ENCODE results near the gene MYLK4. TPM values are rescaled to one million over a fixed set of nuclear protein-coding genes. Genes with fewer than 3 reads are reported as not detected.

The MYLK4 gene
- total and polyA plus RNA-seq, 2 of the 13 experiments (the other 11 are each of a cell fraction or from before 2014, with no cell fraction given): 0.26 to 0.29 TPM

DNA sequence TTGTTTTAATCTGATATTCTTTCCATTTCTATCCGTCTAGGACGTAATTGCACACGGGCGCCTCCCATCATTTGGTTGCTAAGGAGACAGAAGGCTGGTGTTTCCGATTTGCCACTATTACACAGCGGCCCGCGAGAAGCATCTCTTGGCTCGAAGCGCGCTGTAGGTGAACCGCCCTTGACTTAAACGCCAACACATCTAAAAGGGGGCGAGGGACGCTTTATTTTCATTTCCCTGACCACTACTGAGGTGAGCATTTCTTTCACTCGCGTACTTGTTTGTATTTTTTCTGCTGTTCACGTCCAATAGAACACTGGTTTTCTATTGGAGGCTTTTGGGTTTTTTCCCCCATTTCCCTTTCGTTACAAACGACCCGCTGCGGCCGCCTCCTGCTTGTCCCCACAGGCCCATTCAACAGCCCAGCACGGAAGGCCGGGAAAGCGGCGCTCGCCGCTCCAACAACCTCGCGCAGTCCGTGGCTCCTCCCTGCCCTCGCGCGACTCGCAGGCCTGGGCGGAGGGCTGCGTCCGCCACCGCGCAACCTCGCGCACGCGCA lies 14.0 kb upstream of the MYLK4 start (continued):
- TF ChIP-seq, protein P1, sequence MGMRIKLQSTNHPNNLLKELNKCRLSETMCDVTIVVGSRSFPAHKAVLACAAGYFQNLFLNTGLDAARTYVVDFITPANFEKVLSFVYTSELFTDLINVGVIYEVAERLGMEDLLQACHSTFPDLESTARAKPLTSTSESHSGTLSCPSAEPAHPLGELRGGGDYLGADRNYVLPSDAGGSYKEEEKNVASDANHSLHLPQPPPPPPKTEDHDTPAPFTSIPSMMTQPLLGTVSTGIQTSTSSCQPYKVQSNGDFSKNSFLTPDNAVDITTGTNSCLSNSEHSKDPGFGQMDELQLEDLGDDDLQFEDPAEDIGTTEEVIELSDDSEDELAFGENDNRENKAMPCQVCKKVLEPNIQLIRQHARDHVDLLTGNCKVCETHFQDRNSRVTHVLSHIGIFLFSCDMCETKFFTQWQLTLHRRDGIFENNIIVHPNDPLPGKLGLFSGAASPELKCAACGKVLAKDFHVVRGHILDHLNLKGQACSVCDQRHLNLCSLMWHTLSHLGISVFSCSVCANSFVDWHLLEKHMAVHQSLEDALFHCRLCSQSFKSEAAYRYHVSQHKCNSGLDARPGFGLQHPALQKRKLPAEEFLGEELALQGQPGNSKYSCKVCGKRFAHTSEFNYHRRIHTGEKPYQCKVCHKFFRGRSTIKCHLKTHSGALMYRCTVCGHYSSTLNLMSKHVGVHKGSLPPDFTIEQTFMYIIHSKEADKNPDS (CRISPR knock-in tag; IDR thresholded peaks at IDR 0.05): no peak
- TF ChIP-seq RARA (CRISPR knock-in tag; IDR thresholded peaks at IDR 0.05) (0 out of 2 replicates have a peak, but pooled peaks have one; percentile 18), ZNF484 (CRISPR knock-in tag; IDR thresholded peaks at IDR 0.05; ENCODE audit: borderline replicate concordance, low read depth) (no peak), RFX3 (CRISPR knock-in tag; IDR thresholded peaks at IDR 0.05) (peak; percentile 77), GATAD2A (CRISPR knock-in tag; IDR thresholded peaks at IDR 0.05) (peak; percentile 40), ZNF333 (CRISPR knock-in tag; IDR thresholded peaks at IDR 0.05; ENCODE audit: borderline replicate concordance) (0 out of 2 replicates have a peak, but pooled peaks have one; percentile 15), DNMT3B (CRISPR knock-in tag; conservative IDR thresholded peaks at IDR 0.05) (0 out of 2 replicates have a peak, but pooled peaks have one; percentile 51), PHF20 (CRISPR knock-in tag; IDR thresholded peaks at IDR 0.05) (peak; percentile 69; the same call in 1 of the 2 replicates), ZFY (CRISPR knock-in tag; IDR thresholded peaks at IDR 0.05) (peak; percentile 44; the same call in 1 of the 2 replicates), ZNF589 (CRISPR knock-in tag; conservative IDR thresholded peaks at IDR 0.05) (no peak), EEA1 (CRISPR knock-in tag; IDR thresholded peaks at IDR 0.05; ENCODE audit: borderline replicate concordance) (peak; percentile 42; the same call in 1 of the 2 replicates), ZNF432 (CRISPR knock-in tag; IDR thresholded peaks at IDR 0.05; ENCODE audit: borderline replicate concordance) (no peak), FOXA3 (CRISPR knock-in tag; IDR thresholded peaks at IDR 0.05) (peak; percentile 12; the same call in 1 of the 2 replicates), SRSF1 (optimal IDR thresholded peaks at IDR 0.05; ENCODE audit: low read depth, low read length) (no peak), ATF1 (CRISPR knock-in tag; IDR thresholded peaks at IDR 0.05) (no peak), ZNF790 (CRISPR knock-in tag; IDR thresholded peaks at IDR 0.05; ENCODE audit: borderline replicate concordance) (no peak), TMF1 (CRISPR knock-in tag; IDR thresholded peaks at IDR 0.05; ENCODE audit: low read depth) (no peak), ZNF205 (CRISPR knock-in tag; IDR thresholded peaks at IDR 0.05) (0 out of 2 replicates have a peak, but pooled peaks have one; percentile 13)
- TF ChIP-seq, protein P2, sequence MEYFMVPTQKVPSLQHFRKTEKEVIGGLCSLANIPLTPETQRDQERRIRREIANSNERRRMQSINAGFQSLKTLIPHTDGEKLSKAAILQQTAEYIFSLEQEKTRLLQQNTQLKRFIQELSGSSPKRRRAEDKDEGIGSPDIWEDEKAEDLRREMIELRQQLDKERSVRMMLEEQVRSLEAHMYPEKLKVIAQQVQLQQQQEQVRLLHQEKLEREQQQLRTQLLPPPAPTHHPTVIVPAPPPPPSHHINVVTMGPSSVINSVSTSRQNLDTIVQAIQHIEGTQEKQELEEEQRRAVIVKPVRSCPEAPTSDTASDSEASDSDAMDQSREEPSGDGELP (IDR thresholded peaks at IDR 0.05; ENCODE audit: borderline replicate concordance, low read depth): no peak
- TF ChIP-seq, protein P3, sequence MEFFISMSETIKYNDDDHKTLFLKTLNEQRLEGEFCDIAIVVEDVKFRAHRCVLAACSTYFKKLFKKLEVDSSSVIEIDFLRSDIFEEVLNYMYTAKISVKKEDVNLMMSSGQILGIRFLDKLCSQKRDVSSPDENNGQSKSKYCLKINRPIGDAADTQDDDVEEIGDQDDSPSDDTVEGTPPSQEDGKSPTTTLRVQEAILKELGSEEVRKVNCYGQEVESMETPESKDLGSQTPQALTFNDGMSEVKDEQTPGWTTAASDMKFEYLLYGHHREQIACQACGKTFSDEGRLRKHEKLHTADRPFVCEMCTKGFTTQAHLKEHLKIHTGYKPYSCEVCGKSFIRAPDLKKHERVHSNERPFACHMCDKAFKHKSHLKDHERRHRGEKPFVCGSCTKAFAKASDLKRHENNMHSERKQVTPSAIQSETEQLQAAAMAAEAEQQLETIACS (CRISPR knock-in tag; IDR thresholded peaks at IDR 0.05): 0 out of 2 replicates have a peak, but pooled peaks have one; percentile 10
- TF ChIP-seq, protein P4, sequence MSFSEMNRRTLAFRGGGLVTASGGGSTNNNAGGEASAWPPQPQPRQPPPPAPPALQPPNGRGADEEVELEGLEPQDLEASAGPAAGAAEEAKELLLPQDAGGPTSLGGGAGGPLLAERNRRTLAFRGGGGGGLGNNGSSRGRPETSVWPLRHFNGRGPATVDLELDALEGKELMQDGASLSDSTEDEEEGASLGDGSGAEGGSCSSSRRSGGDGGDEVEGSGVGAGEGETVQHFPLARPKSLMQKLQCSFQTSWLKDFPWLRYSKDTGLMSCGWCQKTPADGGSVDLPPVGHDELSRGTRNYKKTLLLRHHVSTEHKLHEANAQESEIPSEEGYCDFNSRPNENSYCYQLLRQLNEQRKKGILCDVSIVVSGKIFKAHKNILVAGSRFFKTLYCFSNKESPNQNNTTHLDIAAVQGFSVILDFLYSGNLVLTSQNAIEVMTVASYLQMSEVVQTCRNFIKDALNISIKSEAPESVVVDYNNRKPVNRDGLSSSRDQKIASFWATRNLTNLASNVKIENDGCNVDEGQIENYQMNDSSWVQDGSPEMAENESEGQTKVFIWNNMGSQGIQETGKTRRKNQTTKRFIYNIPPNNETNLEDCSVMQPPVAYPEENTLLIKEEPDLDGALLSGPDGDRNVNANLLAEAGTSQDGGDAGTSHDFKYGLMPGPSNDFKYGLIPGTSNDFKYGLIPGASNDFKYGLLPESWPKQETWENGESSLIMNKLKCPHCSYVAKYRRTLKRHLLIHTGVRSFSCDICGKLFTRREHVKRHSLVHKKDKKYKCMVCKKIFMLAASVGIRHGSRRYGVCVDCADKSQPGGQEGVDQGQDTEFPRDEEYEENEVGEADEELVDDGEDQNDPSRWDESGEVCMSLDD (CRISPR knock-in tag; IDR thresholded peaks at IDR 0.05; ENCODE audit: borderline replicate concordance): no peak
- TF ChIP-seq, protein P5, sequence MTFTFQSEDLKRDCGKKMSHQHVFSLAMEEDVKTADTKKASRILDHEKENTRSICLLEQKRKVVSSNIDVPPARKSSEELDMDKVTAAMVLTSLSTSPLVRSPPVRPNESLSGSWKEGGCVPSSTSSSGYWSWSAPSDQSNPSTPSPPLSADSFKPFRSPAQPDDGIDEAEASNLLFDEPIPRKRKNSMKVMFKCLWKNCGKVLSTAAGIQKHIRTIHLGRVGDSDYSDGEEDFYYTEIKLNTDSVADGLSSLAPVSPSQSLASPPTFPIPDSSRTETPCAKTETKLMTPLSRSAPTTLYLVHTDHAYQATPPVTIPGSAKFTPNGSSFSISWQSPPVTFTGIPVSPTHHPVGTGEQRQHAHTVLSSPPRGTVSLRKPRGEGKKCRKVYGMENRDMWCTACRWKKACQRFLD (CRISPR knock-in tag; IDR thresholded peaks at IDR 0.05; ENCODE audit: borderline replicate concordance): peak; percentile 14; the same call in 1 of the 2 replicates

All from HepG2 (cell line).